Measurements from ENCODE around the gene NUDT1. TPM values are rescaled to one million over a fixed set of nuclear protein-coding genes. Genes with fewer than 3 reads are reported as not detected.
A peak's percentile ranks its signal among the peaks of the same experiment; 100 is the strongest.

The NUDT1 gene
- total RNA-seq, result 10 to 100 TPM; 56.0 to 84.7 TPM
- polyA plus RNA-seq (2013, experiment 1 of 2), result 64.0 TPM
- 61.0 TPM for polyA plus RNA-seq (2013, experiment 2 of 2)
- long read RNA-seq, experiment 1, transcript NUDT1-203 (4 exons, 662 nt), result minor isoform, 8 of 36 reads
- long read RNA-seq, experiment 1, transcript NUDT1-206 (3 exons, 714 nt), result major isoform, 21 of 36 reads
- long read RNA-seq, experiment 1, partial matches to known transcripts, result 3 of 36 reads
- long read RNA-seq, experiment 1, other reads (novel, unspliced or antisense), result 2 of 36 reads
- long read RNA-seq, experiment 2, transcript NUDT1-203 (4 exons, 662 nt), result minor isoform, 11 of 35 reads
- long read RNA-seq, experiment 2, transcript NUDT1-206 (3 exons, 714 nt), result major isoform, 14 of 35 reads
- long read RNA-seq, experiment 2, partial matches to known transcripts, result 0 of 35 reads
- long read RNA-seq, experiment 2, other reads (novel, unspliced or antisense), result 2 of 35 reads
- long read RNA-seq, experiment 3, transcript NUDT1-203 (4 exons, 662 nt), result major isoform, 7 of 15 reads
- long read RNA-seq, experiment 3, transcript NUDT1-206 (3 exons, 714 nt), result minor isoform, 6 of 15 reads
- long read RNA-seq, experiment 3, partial matches to known transcripts, result 0 of 15 reads
- long read RNA-seq, experiment 3, other reads (novel, unspliced or antisense), result 0 of 15 reads
- long read RNA-seq, experiment 4, transcript NUDT1-204 (5 exons, 712 nt), result major isoform, 9 of 16 reads
- long read RNA-seq, experiment 4, partial matches to known transcripts, result 0 of 16 reads
- long read RNA-seq, experiment 4, other reads (novel, unspliced or antisense), result 4 of 16 reads

DNA sequence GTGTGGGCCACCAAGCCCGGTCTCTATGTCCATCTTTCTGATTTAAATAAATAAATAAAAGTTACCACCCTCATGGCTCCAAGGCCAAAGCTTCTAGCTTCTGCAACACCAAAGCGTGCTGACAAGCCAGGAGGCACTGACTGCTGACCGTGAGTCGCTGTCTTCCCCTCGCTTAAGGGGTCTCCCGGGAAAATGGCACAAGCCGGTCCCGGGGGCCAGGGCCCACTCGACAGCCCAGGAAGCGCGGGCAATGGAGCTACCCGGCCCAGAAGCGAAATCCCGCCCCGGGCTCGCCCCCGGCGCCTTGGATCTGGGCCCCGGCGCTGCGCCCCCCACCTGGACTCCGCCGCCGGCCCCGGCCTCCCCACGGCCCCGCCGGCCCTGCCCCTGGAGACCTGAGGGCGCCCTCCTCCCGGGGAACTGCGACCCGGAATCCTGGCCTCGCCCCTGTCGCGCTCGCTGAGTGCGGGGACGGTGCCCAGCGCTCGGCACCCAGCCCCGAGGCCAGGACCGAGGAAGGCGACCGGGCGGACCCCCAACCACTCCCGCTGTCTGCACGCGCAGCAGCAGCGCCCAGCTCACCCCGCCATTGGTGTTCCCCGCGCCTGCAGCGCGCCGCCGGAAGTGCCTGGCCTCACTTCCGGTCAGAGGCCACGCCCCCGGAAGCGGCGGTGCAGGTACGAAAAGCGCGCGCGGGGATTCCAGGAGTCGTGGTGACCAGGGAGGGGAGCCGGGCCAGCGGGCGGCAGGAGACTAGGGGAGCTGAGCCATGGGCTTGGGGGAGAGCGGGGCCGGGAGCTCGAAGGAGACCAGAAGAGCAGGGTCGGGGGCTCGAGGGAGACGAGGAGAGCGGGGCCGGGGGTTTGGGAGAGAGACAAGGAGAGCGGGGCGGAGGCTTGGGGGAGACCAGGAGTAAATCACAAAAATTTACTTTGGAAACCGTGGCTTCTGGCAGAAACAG, at the start of gene NUDT1, which contains the start of gene MRM2:
Gene NUDT1 (plus strand): TSS at position 647 of the 961 bp plus-strand sequence. CDS start 2,349 bp downstream, outside the sequence.
Gene MRM2 (minus strand): TSS at position 626 of the 961 bp plus-strand sequence. CDS start 36 bp downstream, at position 590.
- H3K27ac ChIP-seq (ENCODE audit: low read depth, low read length), result no peak within 1 kb of the TSS
- peak within 1 kb of the TSS; percentile 74 for H3K9ac ChIP-seq (ENCODE audit: extremely low read depth, low read length, poor library complexity, severe bottlenecking)
- H3K36me3 Mint-ChIP-seq (ENCODE audit: low read depth), result peaks cover 36% of the 10 kb centered on the region
- no peaks in the 10 kb centered on the region for H3K27me3 ChIP-seq (ENCODE audit: control insufficient read depth, insufficient read depth, low read length, poor library complexity, severe bottlenecking)
- no peaks in the 10 kb centered on the region for H3K27me3 Mint-ChIP-seq (ENCODE audit: insufficient read depth)
- DNase-seq, result peak; percentile 95
- H3K4me3 Mint-ChIP-seq, result peak within 1 kb of the TSS; percentile 91
- TF ChIP-seq, protein P1, sequence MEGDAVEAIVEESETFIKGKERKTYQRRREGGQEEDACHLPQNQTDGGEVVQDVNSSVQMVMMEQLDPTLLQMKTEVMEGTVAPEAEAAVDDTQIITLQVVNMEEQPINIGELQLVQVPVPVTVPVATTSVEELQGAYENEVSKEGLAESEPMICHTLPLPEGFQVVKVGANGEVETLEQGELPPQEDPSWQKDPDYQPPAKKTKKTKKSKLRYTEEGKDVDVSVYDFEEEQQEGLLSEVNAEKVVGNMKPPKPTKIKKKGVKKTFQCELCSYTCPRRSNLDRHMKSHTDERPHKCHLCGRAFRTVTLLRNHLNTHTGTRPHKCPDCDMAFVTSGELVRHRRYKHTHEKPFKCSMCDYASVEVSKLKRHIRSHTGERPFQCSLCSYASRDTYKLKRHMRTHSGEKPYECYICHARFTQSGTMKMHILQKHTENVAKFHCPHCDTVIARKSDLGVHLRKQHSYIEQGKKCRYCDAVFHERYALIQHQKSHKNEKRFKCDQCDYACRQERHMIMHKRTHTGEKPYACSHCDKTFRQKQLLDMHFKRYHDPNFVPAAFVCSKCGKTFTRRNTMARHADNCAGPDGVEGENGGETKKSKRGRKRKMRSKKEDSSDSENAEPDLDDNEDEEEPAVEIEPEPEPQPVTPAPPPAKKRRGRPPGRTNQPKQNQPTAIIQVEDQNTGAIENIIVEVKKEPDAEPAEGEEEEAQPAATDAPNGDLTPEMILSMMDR (conservative IDR thresholded peaks at IDR 0.05), result no peak
- WGBS, 2 experiments (ENCODE audit: insufficient coverage in 1 of 2, insufficient read length in 1 of 2), result 0% methylated on average over 54 to 81 of the region's 81 CpGs
- peaks cover 32% of the 10 kb centered on the region for H3K36me3 ChIP-seq (ENCODE audit: control insufficient read depth, insufficient read depth, low read length)
- peak within 1 kb of the TSS; percentile 96 for H3K27ac Mint-ChIP-seq
- H3K4me3 ChIP-seq (ENCODE audit: low read length), result peak within 1 kb of the TSS; percentile 95
- H3K4me1 Mint-ChIP-seq, result peaks cover 8% of the 10 kb centered on the region
- H3K9me3 ChIP-seq (ENCODE audit: control insufficient read depth, low read length), result no peaks in the 10 kb centered on the region
- no peaks in the 10 kb centered on the region for H3K9me3 Mint-ChIP-seq
- no peaks in the 10 kb centered on the region for H3K4me1 ChIP-seq (ENCODE audit: control insufficient read depth, insufficient read depth, low read length)

DNA sequence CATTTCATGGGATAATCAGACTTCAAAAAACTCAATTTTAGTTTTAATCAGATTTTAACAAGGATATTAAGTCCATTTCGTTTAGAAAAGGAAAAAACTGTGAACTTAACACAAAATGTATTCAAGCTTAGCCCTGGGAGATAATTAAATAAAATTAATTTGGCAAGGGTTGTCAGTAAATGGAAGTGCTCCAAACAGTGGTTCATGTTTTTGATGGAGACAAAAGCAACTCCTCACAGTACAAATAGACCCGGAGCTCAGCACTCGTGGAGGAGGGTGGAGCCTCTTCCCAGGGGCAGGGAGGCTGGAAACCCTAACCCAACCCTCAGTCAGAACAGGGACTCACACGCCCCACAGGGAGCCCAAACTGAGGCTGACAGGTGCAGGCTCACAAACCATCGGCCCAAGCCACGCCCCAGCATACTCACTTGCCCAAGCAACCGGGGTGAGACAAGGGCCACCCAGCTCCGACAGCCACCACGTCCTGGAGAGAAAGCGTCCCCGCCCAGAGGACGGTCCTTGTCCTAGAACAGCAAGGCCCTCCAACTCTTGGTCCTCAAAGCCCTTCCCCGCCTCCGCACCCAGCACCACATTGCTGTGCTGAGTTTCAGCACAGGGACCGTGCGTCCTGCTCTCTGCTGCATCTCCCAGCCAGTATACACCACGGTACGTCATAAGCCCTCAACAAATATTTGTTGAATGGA, 49.0 kb upstream of the NUDT1 start:
- Mint-ChIP-seq H3K9me3 (peaks cover 24% of the 10 kb centered on the region), H3K4me1 (peaks cover 28% of the 10 kb centered on the region), H3K27me3 (ENCODE audit: insufficient read depth) (no peaks in the 10 kb centered on the region), H3K27ac (peak overlapping the region; percentile 30), H3K36me3 (ENCODE audit: low read depth) (peaks cover 81% of the 10 kb centered on the region), H3K4me3 (no peak overlapping the region)
- no peak overlapping the region for H3K9ac ChIP-seq (ENCODE audit: extremely low read depth, low read length, poor library complexity, severe bottlenecking)
- H3K4me1 ChIP-seq (ENCODE audit: control insufficient read depth, insufficient read depth, low read length), result peaks cover 11% of the 10 kb centered on the region
- 89 to 93% methylated on average over 16 to 18 of the region's 18 CpGs for WGBS, 2 experiments (ENCODE audit: insufficient coverage in 1 of 2, insufficient read length in 1 of 2)
- no peak overlapping the region for H3K4me3 ChIP-seq (ENCODE audit: low read length)
- no peaks in the 10 kb centered on the region for H3K27me3 ChIP-seq (ENCODE audit: control insufficient read depth, insufficient read depth, low read length, poor library complexity, severe bottlenecking)
- H3K9me3 ChIP-seq (ENCODE audit: control insufficient read depth, low read length), result peaks cover 27% of the 10 kb centered on the region
- peak; percentile 54 for DNase-seq
- peaks cover 60% of the 10 kb centered on the region for H3K36me3 ChIP-seq (ENCODE audit: control insufficient read depth, insufficient read depth, low read length)
- H3K27ac ChIP-seq (ENCODE audit: low read depth, low read length), result no peak overlapping the region
- TF ChIP-seq, protein P1 (conservative IDR thresholded peaks at IDR 0.05), result no peak

Data from endodermal cell (in vitro differentiated cells).